ENCODE results near the gene POTEE. TPM values are rescaled to one million over a fixed set of nuclear protein-coding genes. Genes with fewer than 3 reads are reported as not detected.
"Not testable (repeated sequence)": the region's sequence is repeated elsewhere in the genome, so short reads cannot be mapped to it uniquely, and the experiment has no call there.

The POTEE gene
- total RNA-seq, result not detected in 2 replicates
- 0.06 TPM for polyA plus RNA-seq (2012)

DNA sequence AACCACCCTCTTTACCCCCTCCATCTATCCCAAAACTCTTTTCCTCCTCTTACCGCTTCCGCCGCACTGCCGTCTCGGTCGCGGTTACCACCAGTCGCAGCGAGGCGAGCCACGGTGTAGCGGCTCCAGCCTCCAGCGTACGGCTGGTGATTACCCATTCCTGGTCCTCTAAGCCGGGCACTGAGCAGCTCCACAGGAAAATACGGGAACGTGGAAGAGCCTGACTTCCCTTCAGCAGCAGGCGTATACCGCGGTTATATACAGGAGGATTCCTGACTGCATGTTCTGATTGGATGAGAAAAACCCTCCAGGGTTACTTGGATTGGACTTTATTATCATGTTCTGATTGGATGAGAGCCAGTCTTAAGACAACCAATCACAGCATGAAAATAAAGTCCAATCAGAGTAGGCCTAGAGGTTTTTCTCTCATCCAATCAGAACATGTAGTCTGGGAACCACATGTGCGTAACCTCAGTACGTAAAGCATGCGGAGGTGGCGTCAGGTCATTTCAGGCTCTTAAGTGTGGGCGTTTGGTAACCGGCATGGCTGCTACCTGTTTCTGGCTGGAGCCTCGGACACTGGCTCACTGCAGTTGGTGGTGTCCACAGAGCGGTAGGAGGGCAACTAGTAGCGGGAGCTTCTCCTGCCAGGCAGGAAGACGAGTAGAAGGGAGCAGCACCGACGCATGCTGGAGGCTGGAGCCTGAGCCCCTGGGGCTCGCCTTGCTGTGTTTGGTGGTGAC is at the start of gene POTEE:
POTEE (plus strand) TSS at position 507 of the 743 bp plus-strand sequence. CDS start 8,867 bp downstream, outside the sequence.
- DNase-seq (ENCODE audit: low read depth), result not testable (repeated sequence)

DNA sequence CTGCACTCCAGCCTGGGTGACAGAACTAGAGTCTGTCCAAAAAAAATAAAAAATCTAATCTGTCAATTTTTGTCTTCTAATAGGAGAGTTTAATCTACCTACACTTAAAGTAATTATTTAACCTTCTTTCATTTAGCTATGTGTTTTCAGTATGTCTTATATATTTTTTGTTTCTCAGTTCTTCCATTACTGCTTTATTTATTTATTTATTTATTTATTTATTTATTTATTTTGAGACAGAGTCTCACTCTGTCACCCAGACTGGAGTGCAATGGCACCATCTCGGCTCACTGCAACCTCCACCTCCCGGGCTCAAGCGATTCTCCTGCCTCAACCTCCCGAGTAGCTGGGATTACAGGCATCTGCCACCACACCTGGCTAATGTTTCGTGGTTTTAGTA is 43.8 kb upstream of the POTEE start:
- DNase-seq (ENCODE audit: low read depth), result not testable (repeated sequence)

DNA sequence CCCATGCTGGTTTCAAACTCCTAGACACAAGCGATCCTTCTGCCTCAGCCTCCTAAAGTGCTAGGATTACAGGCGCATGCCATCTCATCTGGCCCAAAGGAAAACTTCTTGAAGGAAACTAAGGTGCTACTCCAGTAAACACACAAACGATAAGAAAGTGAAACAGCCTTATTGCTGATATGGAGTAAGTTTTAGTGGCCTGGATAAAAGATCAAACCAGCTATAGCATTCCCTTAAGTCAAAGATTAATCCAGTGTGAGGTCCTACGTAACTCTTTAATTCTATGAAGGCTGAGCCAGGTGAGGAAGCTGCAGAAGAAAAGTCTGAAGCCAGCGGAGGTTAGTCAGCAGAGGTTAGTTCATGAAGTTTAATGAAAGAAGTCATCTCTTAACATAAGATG is 40.8 kb upstream of the POTEE start:
- no peak for DNase-seq (ENCODE audit: low read depth)

DNA sequence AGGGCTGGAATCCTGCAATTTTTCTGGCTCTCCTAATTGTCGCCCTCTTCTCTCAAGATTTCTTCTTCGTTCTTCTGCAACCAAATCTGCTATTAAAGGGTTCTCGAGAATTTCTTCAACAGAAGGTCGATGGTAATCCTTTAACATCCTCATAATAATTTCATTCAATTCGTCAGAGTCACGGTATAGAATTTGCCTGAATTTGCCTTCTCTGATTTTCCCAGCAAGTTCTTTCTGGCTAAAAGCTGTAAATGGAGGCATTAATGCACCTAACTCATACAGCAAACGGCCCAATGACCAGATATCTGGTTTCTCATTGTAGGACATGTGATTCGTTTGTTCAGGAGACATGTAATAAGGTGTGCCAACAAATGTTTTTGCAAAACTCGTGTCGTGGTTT is 31.3 kb upstream of the POTEE start:
- DNase-seq (ENCODE audit: low read depth), result not testable (repeated sequence)

DNA sequence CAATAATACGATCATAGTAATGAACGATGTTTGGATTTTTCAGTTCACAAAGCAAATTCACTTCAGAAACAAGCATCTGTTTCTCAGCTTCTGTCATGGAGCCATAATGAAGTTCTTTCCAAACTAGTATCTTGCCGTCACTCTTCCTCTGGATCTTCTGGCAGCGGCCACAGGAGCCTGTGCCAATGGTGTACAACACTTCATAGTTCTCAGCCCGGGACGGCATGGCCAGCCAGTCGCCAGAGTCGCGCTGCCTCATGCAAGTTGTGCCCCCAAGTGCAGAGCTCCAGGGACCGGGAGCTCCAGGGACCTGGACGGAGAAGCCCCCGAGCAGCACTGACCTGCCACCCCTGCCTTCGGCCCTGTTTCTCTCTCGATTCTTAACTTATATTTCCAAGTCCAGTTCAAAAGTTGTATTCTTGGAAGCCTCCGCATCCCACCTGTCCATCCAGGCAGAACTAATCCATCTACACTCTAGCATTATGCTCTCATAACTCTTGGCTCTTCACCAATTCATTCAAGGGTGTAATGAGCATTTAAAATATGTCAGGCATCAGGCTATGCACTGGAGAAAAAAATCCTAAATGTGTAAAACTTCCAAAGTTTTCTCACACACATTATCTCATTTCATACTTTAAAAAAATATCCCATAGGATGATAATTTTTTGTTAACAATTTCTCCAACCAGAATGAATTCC is 30.5 kb upstream of the POTEE start:
- not testable (repeated sequence) for DNase-seq (ENCODE audit: low read depth)

DNA sequence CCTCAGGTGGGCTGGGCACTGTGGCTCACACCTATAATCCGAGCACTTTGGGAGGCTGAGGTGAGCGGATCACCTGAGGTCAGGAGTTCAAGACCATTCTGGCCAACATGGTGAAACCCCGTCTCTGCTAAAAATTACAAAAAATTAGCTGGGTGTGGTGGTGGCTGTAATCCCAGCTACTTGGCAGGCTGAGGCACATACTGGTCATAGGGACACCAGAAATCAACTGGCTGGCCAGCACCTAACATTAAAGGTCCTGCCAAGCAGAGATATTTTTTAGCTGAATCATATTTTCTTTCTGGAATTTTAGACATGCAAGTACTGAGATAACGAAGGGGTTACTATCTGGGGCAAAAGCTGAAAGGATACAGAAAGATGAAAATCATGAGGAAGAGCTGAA is 27.9 kb upstream of the POTEE start:
- not testable (repeated sequence) for DNase-seq (ENCODE audit: low read depth)

DNA sequence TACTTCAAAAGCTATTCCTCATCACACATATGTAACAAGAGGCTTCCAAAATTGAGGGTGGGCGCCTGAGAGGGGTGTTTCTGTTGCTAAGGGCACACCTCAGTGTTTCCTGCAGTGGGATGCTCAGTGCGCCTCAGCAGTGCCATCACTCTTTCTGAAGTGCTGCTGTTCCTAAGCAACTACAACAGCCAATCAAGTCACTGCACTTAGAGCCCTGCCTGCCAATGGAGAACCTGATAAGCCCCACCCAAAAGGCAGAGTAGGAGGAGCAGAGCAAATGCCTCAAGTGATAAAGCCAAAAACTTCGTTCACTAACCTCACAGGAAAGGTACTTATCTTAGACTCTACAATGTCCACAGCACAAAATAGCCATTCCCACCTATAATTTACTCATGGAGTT is 15.9 kb upstream of the POTEE start:
- DNase-seq (ENCODE audit: low read depth), result not testable (repeated sequence)

DNA sequence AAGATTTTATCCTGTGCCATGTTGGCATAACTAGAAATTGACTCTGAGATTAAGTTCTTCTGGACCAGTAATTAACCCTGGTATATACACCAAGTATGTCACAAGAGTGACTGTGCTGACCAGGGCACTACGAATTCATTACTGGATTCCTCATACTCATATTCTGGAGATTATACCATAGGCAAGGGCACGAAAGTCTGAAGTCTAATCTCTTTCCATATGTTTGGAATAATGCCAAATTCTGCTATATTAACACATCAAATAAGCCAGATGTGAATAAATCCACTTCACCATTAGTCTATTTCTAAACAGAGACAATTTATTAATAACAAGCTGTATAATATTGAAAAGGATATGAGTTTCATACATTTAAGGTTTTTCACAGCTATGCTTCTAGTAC is 13.2 kb upstream of the POTEE start:
- DNase-seq (ENCODE audit: low read depth), result not testable (repeated sequence)

DNA sequence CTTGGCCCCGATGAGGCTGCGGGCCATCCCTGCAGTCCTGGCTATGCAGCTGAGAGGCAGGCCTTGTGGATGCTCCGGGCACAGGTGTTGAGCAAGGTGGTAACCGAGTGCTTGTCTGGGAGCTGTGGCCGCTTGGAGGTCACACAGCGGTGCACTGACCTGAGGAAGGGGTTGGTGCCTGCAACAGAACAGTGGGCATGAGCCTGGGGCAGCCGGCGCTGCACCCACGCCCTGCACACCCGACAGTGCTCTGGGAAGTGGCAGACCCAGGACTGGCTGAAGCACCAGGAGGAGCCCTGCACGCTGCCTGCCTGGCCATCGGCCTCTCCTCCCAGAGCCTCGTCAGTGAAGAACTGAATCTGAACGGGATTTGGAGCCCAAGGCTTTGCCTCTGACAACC is 8.2 kb upstream of the POTEE start:
- no peak for DNase-seq (ENCODE audit: low read depth)

DNA sequence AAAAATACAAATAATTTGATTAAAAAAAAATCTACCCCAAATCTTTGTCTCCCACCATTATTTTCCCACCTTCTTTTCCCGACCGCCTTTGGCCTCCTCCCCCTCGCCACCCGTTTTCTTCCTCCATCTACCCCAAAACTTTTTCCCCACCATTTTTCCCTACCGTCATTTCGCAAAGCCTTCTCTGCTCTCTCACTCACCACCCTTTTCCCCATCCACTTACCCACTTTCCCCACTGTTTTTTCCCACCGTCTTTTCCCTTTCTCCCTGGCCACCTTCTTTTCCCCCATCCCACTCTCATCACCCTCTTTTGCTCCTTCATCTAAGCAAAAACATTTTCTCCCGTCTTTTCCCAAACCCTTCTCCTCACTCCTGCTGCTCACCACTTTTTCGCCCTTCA is 1.5 kb upstream of the POTEE start:
- DNase-seq (ENCODE audit: low read depth), result not testable (repeated sequence)

DNA sequence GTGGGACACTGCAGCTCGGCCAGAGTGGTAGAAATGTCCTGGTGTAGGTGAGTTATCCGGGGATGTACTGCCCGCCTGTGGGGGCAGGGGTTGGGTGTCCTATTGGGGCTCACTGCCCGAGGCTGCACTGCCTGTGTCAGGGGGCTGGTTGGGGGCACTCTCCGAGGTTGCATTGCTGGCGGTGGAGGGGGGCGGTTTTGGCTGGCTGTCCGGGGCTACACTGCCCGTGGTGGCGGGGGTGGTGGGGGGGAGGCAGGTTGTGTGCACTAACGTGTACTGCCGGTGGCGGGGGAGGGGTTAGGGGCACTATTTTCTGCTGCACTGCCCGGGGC is 403 bp downstream of the POTEE start:
- not testable (repeated sequence) for DNase-seq (ENCODE audit: low read depth)

DNA sequence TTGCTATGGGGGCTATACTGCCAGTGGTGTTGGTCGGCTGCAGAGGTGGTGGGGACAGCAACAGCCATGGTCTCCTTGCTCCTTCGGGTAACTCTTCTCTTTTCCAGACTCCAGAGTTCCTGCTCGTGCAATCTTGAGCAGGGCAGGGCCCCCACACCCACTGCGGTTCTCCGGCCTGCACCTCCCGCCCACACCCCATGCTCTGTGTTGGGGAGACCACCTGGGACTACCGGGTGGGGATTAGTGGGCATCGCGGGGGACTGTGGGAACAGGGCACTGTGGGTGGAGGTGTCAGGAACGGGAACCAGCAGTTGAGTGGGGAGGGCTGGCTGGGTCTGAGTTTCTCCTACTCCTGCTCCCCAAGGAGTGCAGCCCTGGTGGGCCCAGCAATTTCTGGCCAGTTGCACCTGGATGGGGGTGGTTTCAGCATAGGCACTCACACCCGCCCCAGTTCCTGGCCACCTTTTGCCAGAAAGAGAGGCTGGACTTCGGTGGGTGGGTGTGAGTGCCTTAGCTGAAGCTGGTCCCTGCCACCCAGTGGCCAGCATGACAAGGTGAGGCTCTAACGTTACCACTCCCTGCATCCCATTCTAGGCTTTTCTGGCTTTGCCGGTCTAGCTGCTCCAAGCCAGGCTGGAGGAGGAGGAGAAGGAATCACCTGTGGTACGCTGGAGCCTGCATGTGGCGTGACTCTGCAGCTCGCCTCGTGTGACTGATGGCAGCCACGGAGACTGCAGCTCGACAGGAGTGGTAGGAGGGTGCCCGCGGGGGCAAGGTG is 1.3 kb downstream of the POTEE start:
- not testable (repeated sequence) for DNase-seq (ENCODE audit: low read depth)

DNA sequence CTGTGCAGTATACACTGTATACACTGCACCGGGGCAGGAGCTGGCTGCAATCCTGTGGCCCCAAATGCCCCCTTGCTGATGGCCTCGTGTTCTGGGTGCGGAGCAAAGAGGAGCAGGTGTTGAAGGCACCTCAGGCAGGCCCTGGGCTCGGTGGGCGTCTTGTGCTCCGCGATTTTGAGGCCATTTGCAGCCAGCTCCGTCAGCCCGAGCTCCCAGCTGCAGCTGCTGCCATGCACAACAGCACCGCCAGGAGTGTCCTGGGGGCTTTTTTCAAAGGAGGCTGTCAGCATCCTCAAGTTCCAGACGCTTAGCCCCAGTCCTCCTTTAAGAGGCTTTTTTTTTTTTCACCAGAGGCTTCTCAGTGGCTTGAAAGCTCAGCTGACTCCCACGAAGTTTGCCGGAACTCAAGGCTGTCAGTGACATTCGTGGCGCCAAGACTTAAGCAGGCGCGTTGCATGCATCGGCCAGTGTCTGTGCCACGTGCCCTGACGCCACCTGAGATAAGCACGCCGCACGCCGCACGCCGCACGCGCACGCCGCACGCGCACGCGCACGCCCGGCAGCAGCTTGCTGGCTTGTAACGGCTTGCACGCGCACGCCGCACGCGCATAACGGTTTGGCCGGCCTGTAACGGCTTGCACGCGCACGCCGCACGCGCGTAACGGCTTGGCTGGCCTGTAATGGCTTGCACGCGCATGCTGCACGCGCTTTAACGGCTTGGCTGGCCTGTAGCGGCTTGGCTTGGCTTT is 8.1 kb downstream of the POTEE start:
- DNase-seq (ENCODE audit: low read depth), result not testable (repeated sequence)

DNA sequence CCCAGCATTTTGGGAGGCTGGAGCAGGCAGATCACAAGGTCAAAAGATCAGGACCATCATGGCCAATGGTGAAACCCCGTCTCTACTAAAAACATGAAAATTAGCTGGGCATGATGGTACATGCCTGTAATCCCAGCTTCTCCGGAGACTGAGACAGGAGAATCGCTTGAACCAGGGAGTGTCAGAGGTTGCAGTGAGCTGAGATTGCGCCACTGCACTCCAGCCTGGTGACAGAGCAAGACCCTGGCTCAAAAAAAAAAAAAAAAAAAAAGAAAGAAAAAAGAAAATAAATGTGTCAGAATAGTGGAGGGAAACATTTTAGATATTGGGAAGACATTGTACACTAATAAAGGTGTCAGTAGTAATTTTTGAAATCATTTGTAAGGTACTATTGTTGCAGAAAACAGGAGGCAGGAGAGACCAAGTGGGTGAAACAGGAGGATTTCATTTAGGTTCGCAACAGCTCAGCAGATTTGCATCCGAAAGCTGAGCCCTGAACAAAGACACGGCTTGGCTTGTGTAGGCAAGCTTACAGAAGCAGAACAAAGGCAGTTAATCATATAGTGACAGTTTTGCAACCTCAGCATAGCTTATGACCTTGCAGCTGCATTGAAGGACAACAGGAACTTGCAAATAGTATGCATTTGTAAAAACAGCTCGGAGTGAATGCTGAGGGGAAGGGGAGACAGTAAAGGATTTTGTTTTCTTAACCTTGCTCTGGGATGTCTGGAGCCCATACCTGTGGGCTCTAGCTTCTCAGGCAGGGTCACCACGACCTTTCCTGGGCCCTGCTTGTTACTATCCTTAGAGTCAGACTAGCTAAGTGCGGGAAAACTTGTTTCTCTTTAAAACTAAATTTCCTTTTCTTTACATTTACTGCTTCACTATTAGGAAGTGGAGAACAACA is 26.5 kb downstream of the POTEE start:
- peak; percentile 0 for DNase-seq (ENCODE audit: low read depth)

Other genes with a start within 250 kb of the POTEE start
- 168 and 184 TPM in 2 replicates for gene FAM168B, start 116.1 kb upstream of the POTEE start, total RNA-seq
- gene PLEKHB2, start 104.2 kb upstream of the POTEE start, total RNA-seq, result 82.0 and 88.6 TPM in 2 replicates
- not detected in 2 replicates for gene RAB6D, start 154.6 kb downstream of the POTEE start, total RNA-seq

Data from myocyte (in vitro differentiated cells).